Osteoblast (primary cell): ENCODE data around the gene PDPK1. TPM values are rescaled to one million over a fixed set of nuclear protein-coding genes. Genes with fewer than 3 reads are reported as not detected.
A peak's percentile ranks its signal among the peaks of the same experiment; 100 is the strongest.

ENCODE experiments used
- DNase-seq: peaks from one replicate; pipeline ENCODE4 v3.0.0; 2011; ENCODE audit warnings: low spot score, mixed read lengths; ENCODE audit not compliant: insufficient read length; ENCODE audit errors: missing footprints
- H2AFZ ChIP-seq: 2 replicates; pipeline ENCODE4 v1.6.0; 2011; ENCODE audit warnings: mild to moderate bottlenecking, low read length
- H3K27ac ChIP-seq: 2 replicates; pipeline ENCODE4 v1.5.1; 2011; ENCODE audit warnings: mild to moderate bottlenecking, low read depth, low read length, moderate library complexity
- H3K27me3 ChIP-seq: 2 replicates; pipeline ENCODE4 v1.6.0; 2012; ENCODE audit warnings: mild to moderate bottlenecking, control low read depth, inconsistent platforms, low read length, moderate library complexity; ENCODE audit not compliant: insufficient read depth
- H3K36me3 ChIP-seq: 2 replicates; pipeline ENCODE4 v1.5.1; 2011; ENCODE audit warnings: mild to moderate bottlenecking, low read length, control low read depth, moderate library complexity; ENCODE audit not compliant: insufficient read depth
- H3K4me1 ChIP-seq: 2 replicates; pipeline ENCODE4 v1.5.1; 2011; ENCODE audit warnings: mild to moderate bottlenecking, low read length, control low read depth, moderate library complexity; ENCODE audit not compliant: insufficient read depth
- H3K4me2 ChIP-seq: 2 replicates; pipeline ENCODE4 v1.6.0; 2011; ENCODE audit warnings: mild to moderate bottlenecking, low read length; ENCODE audit not compliant: insufficient read depth
- H3K4me3 ChIP-seq: fragments of 200-600 bp; sonication (generic); 3 replicates; pipeline ENCODE4 v1.5.1; 2012; ENCODE audit warnings: mild to moderate bottlenecking, low read length, inconsistent platforms; ENCODE audit not compliant: insufficient read depth
- H3K79me2 ChIP-seq: 2 replicates; pipeline ENCODE4 v1.6.0; 2012; ENCODE audit warnings: mild to moderate bottlenecking, low read length, control low read depth, inconsistent platforms; ENCODE audit not compliant: insufficient read depth
- H3K9me3 ChIP-seq: 2 replicates; pipeline ENCODE4 v1.5.1; 2011; ENCODE audit warnings: low read depth, low read length, control low read depth
- H4K20me1 ChIP-seq: 2 replicates; pipeline ENCODE4 v1.6.0; 2012; ENCODE audit warnings: mild to moderate bottlenecking, low read length, control low read depth; ENCODE audit not compliant: insufficient read depth
- CTCF ChIP-seq: IDR thresholded peaks from 2 replicates; pipeline ENCODE4 v1.5.1; 2011; ENCODE audit warnings: mild to moderate bottlenecking, low read depth, low read length, moderate library complexity; ENCODE audit errors: extremely low read depth
- total RNA-seq: library from RNA; depleted of rRNA; stranded (reverse); fragments of >200 nt; gene quantifications from 2 replicates; pipeline ENCODE4 v1.2.3, GENCODE V29; 2012

The PDPK1 gene
- total RNA-seq, 1 donor: 23.2 TPM

- peak; percentile 64 for DNase-seq
- peaks cover 10% of the 10 kb centered on the region for H3K4me1 ChIP-seq
- H3K4me3 ChIP-seq: no peak overlapping the region
- no peak overlapping the region for H3K27ac ChIP-seq
- H2AFZ ChIP-seq: no peak overlapping the region
- H3K36me3 ChIP-seq: peaks cover 46% of the 10 kb centered on the region
- H3K9me3 ChIP-seq: no peaks in the 10 kb centered on the region
- no peaks in the 10 kb centered on the region for H3K27me3 ChIP-seq
- no peak overlapping the region for H3K4me2 ChIP-seq
- H3K79me2 ChIP-seq: peaks cover 72% of the 10 kb centered on the region
- TF ChIP-seq CTCF: no peak
- H4K20me1 ChIP-seq: peaks cover 15% of the 10 kb centered on the region
Observed at GRCh38 chr16:2524339-2524938, 13.4 kb upstream of the PDPK1 start.

- Histone ChIP-seq H3K79me2 (peaks cover 60% of the 10 kb centered on the region), H4K20me1 (peaks cover 16% of the 10 kb centered on the region), H3K27ac (no peak overlapping the region), H3K27me3 (no peaks in the 10 kb centered on the region), H3K4me3 (no peak overlapping the region), H3K4me1 (peaks cover 2% of the 10 kb centered on the region), H2AFZ (no peak overlapping the region), H3K9me3 (no peaks in the 10 kb centered on the region), H3K4me2 (no peak overlapping the region), H3K36me3 (peaks cover 48% of the 10 kb centered on the region)
- DNase-seq: peak; percentile 54
- no peak for TF ChIP-seq CTCF
Observed at GRCh38 chr16:2526135-2526534, 11.7 kb upstream of the PDPK1 start.

GRCh38 chr16:2527071-2527783 lies 10.6 kb upstream of the PDPK1 start:
- Histone ChIP-seq H2AFZ (no peak overlapping the region), H3K9me3 (no peaks in the 10 kb centered on the region), H3K4me3 (no peak overlapping the region), H4K20me1 (peaks cover 16% of the 10 kb centered on the region), H3K4me2 (no peak overlapping the region), H3K79me2 (peaks cover 52% of the 10 kb centered on the region), H3K36me3 (peaks cover 48% of the 10 kb centered on the region), H3K27me3 (no peaks in the 10 kb centered on the region), H3K4me1 (peaks cover 5% of the 10 kb centered on the region), H3K27ac (no peak overlapping the region)
- TF ChIP-seq CTCF: no peak
- peak; percentile 69 for DNase-seq

- peak; percentile 35 for DNase-seq
- Histone ChIP-seq H3K4me2 (no peak overlapping the region), H4K20me1 (peaks cover 16% of the 10 kb centered on the region), H3K4me3 (no peak overlapping the region), H2AFZ (no peak overlapping the region), H3K4me1 (peaks cover 9% of the 10 kb centered on the region), H3K27ac (no peak overlapping the region), H3K36me3 (peaks cover 48% of the 10 kb centered on the region), H3K79me2 (peaks cover 46% of the 10 kb centered on the region), H3K9me3 (no peaks in the 10 kb centered on the region), H3K27me3 (no peaks in the 10 kb centered on the region)
- TF ChIP-seq CTCF: no peak
Observed at GRCh38 chr16:2527784-2528100, 10.1 kb upstream of the PDPK1 start.
